Neural progenitor cell (in vitro differentiated cells): ENCODE measurements around the gene WTAP. TPM values are rescaled to one million over a fixed set of nuclear protein-coding genes. Genes with fewer than 3 reads are reported as not detected.
A peak's percentile ranks its signal among the peaks of the same experiment; 100 is the strongest.

Source experiments
- DNase-seq: peaks from one replicate; pipeline ENCODE4 v3.0.0-alpha.2; 2016; ENCODE audit warnings: low spot score
- H2AFZ ChIP-seq: fragments of 200-600 bp; sonication (generic); replicated peaks from 2 replicates; pipeline ENCODE4 v1.6.1; 2016; ENCODE audit warnings: antibody characterized with exemption
- H3F3A ChIP-seq: fragments of 200-600 bp; sonication (generic); 2 replicates; pipeline ENCODE4 v1.6.1; 2016; ENCODE audit warnings: antibody characterized with exemption, low read depth
- H3K27ac ChIP-seq: fragments of 200-600 bp; sonication (generic); 2 replicates; pipeline ENCODE4 v1.5.1; 2016; ENCODE audit warnings: mild to moderate bottlenecking
- H3K27me3 ChIP-seq: fragments of 200-600 bp; sonication (generic); 2 replicates; pipeline ENCODE4 v1.6.1; 2016; ENCODE audit warnings: mild to moderate bottlenecking, moderate library complexity
- H3K36me3 ChIP-seq: fragments of 200-600 bp; sonication (generic); 2 replicates; pipeline ENCODE4 v1.5.1; 2016
- H3K4me1 ChIP-seq: fragments of 200-600 bp; sonication (generic); 2 replicates; pipeline ENCODE4 v1.6.1; 2016; ENCODE audit warnings: mixed run types
- H3K4me2 ChIP-seq: fragments of 200-600 bp; sonication (generic); 2 replicates; pipeline ENCODE4 v1.6.1; 2016
- H3K4me3 ChIP-seq: fragments of 200-600 bp; sonication (generic); 2 replicates; pipeline ENCODE4 v1.5.1; 2016
- H3K79me2 ChIP-seq: fragments of 200-600 bp; sonication (generic); 2 replicates; pipeline ENCODE4 v1.6.1; 2016; ENCODE audit warnings: low read depth
- H3K9ac ChIP-seq: fragments of 200-600 bp; sonication (generic); 2 replicates; pipeline ENCODE4 v1.6.1; 2016
- H3K9me3 ChIP-seq: fragments of 200-600 bp; sonication (generic); 2 replicates; pipeline ENCODE4 v1.5.1; 2016; ENCODE audit warnings: low read depth
- H4K20me1 ChIP-seq: fragments of 200-600 bp; sonication (generic); 2 replicates; pipeline ENCODE4 v1.6.1; 2016; ENCODE audit warnings: low read depth
- H3K27ac Mint-ChIP-seq: 3 replicates; pipeline ENCODE4 v1.8.0; 2021; ENCODE audit warnings: mixed read lengths
- H3K27me3 Mint-ChIP-seq: 2 replicates; pipeline ENCODE4 v1.8.0; 2022; ENCODE audit warnings: low read depth, mild to moderate bottlenecking, inconsistent platforms, moderate library complexity, mixed read lengths; ENCODE audit not compliant: insufficient read depth
- H3K36me3 Mint-ChIP-seq: 3 replicates; pipeline ENCODE4 v1.8.0; 2021; ENCODE audit warnings: mixed read lengths
- H3K4me1 Mint-ChIP-seq: 3 replicates; pipeline ENCODE4 v1.8.0; 2021; ENCODE audit warnings: mixed read lengths
- H3K4me3 Mint-ChIP-seq: 3 replicates; pipeline ENCODE4 v1.8.0; 2021; ENCODE audit warnings: mild to moderate bottlenecking, moderate library complexity, mixed read lengths
- H3K9me3 Mint-ChIP-seq: 3 replicates; pipeline ENCODE4 v1.8.0; 2020; ENCODE audit warnings: mixed read lengths
- EZH2 ChIP-seq: fragments of 200-600 bp; sonication (generic); IDR thresholded peaks from 2 replicates; pipeline ENCODE4 v1.6.1; 2017; ENCODE audit warnings: antibody characterized with exemption, mild to moderate bottlenecking, moderate library complexity
- EZH2phosphoT487 ChIP-seq: fragments of 200-600 bp; sonication (generic); IDR thresholded peaks from 2 replicates; pipeline ENCODE4 v1.6.1; 2017; ENCODE audit warnings: antibody characterized with exemption
- total RNA-seq: library from RNA; depleted of rRNA; stranded (reverse); fragments of >200 nt; gene quantifications from 2 replicates; pipeline ENCODE4 v1.2.3, GENCODE V29; 2015; ENCODE audit warnings: low replicate concordance
- TF ChIP-seq, protein P1 (sequence below): fragments of 200-600 bp; sonication (generic); IDR thresholded peaks from 2 replicates; pipeline ENCODE4 v1.5.1; 2017; ENCODE audit warnings: antibody characterized with exemption, mild to moderate bottlenecking

WTAP gene
- total RNA-seq, 1 donor from 2014 or later, result 159 TPM

DNA sequence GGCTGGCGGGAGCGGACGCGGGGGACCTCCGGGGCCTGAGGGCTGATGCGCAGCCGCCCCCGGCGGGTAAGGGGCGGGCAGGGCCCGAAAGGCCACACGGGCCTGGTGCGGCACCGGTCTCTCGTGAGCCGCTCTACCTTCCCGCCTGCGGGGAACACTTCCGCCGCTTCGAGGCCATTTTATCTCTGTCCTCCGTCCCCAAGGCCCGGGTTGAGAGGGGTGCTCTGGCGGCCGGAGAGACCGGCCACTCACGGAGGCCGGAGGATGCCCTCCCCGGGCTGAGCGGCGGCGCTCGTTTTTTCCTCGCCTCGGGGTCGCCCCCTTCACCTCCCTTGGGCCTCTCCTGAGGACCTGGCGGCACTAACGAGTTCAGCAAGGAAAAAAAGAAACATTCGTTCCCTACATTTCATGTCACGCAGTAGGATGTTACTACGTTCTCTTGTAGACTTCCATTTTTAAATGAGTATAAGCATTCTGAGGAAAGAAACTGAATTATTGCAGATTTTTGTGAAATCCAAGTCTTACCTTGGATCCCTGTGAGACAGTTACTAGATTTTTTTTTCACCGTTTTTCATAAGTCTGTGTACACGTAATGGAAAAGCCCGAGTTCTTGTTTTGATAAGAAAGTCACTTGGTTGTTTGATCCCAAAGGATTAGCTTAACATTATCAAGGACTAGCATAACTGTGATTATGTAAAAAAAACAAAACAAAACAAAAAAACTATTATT lies 575 bp downstream of the WTAP start:
- Mint-ChIP-seq H3K27ac (peak overlapping the region; percentile 93), H3K4me1 (peaks cover 28% of the 10 kb centered on the region), H3K27me3 (peaks cover 3% of the 10 kb centered on the region), H3K9me3 (peaks cover 2% of the 10 kb centered on the region), H3K36me3 (peaks cover 22% of the 10 kb centered on the region), H3K4me3 (peak overlapping the region; percentile 93)
- TF ChIP-seq, protein P1, sequence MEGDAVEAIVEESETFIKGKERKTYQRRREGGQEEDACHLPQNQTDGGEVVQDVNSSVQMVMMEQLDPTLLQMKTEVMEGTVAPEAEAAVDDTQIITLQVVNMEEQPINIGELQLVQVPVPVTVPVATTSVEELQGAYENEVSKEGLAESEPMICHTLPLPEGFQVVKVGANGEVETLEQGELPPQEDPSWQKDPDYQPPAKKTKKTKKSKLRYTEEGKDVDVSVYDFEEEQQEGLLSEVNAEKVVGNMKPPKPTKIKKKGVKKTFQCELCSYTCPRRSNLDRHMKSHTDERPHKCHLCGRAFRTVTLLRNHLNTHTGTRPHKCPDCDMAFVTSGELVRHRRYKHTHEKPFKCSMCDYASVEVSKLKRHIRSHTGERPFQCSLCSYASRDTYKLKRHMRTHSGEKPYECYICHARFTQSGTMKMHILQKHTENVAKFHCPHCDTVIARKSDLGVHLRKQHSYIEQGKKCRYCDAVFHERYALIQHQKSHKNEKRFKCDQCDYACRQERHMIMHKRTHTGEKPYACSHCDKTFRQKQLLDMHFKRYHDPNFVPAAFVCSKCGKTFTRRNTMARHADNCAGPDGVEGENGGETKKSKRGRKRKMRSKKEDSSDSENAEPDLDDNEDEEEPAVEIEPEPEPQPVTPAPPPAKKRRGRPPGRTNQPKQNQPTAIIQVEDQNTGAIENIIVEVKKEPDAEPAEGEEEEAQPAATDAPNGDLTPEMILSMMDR, result no peak
- TF ChIP-seq EZH2 (no peak), EZH2phosphoT487 (no peak)
- peak overlapping the region; percentile 99 for H3K27ac ChIP-seq
- H3K9me3 ChIP-seq, result no peaks in the 10 kb centered on the region
- H3K36me3 ChIP-seq, result no peaks in the 10 kb centered on the region
- peak overlapping the region; percentile 99 for H3K9ac ChIP-seq
- H3F3A ChIP-seq, result peaks cover 30% of the 10 kb centered on the region
- DNase-seq, result no peak
- peak overlapping the region; percentile 89 for H3K4me2 ChIP-seq
- peak overlapping the region; percentile 97 for H3K4me3 ChIP-seq
- H2AFZ ChIP-seq, result no peak overlapping the region
- H3K4me1 ChIP-seq, result peaks cover 26% of the 10 kb centered on the region
- peaks cover 94% of the 10 kb centered on the region for H3K79me2 ChIP-seq
- no peaks in the 10 kb centered on the region for H3K27me3 ChIP-seq
- peaks cover 48% of the 10 kb centered on the region for H4K20me1 ChIP-seq

DNA sequence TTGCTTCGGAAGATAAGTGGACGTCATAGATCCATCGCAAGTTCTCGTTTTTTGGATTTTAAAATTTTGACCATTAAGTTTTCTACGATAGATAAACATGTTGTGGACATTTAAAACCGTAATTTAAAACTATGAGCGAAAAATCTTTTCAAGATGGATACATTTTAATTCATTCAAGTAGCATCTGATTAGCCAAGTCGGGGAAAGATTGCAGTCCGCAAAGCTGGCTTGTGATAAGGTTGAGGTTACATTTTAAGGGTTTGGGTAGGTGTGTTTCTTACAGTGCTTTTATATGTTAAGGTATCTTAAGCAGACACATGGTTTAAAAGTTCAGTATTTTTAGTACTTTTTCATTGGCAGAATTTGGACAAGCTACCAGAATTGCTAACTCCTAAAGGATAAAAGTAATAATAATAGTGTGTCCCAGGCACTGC lies 1.2 kb downstream of the WTAP start:
- H4K20me1 ChIP-seq, result peaks cover 55% of the 10 kb centered on the region
- peaks cover 94% of the 10 kb centered on the region for H3K79me2 ChIP-seq
- Mint-ChIP-seq H3K4me1 (peaks cover 28% of the 10 kb centered on the region), H3K4me3 (peak overlapping the region; percentile 93), H3K27me3 (peaks cover 3% of the 10 kb centered on the region), H3K36me3 (peaks cover 18% of the 10 kb centered on the region), H3K9me3 (peaks cover 3% of the 10 kb centered on the region), H3K27ac (peak overlapping the region; percentile 93)
- DNase-seq, result no peak
- H3K4me1 ChIP-seq, result peaks cover 26% of the 10 kb centered on the region
- peak overlapping the region; percentile 97 for H3K4me3 ChIP-seq
- no peak overlapping the region for H2AFZ ChIP-seq
- TF ChIP-seq EZH2, result no peak
- no peak for TF ChIP-seq EZH2phosphoT487
- TF ChIP-seq, protein P1, result no peak
- H3K9ac ChIP-seq, result peak overlapping the region; percentile 99
- H3F3A ChIP-seq, result peaks cover 26% of the 10 kb centered on the region
- peak overlapping the region; percentile 89 for H3K4me2 ChIP-seq
- H3K27me3 ChIP-seq, result no peaks in the 10 kb centered on the region
- no peaks in the 10 kb centered on the region for H3K36me3 ChIP-seq
- no peaks in the 10 kb centered on the region for H3K9me3 ChIP-seq
- peak overlapping the region; percentile 99 for H3K27ac ChIP-seq

DNA sequence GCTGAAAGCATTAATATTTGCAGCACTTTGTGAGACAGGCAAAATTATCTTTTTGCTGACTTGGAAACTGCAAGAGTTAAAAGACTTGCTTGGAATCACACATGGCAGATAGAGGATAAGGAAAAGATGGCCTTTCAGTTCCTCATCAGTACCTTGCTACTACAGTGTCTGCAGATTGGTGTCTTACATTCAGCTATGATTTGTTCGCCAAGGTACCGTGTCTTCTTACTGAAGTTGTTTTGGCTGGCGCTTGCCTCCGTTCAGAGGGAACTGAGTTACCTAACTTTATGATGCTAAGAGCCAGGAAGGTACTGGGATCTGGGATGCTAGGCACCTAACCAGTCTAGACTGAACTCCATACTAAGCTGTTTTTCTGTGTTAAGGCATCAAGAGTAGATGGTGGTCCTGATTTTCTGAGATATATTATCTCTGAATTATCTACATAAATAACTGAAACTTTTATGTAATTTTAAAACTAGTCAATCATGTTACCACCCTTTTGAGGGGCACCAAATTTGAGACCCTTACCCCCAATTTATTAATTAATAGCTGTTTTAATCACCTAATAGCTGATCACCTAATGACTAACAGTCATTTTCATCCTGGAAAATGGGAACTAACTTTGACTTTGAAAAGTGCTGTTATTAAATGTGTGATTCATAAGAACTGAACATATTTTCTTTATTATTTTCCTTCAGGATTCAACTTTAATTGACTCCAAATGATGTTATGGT lies 2.5 kb downstream of the WTAP start:
- peak; percentile 19 for DNase-seq
- Histone ChIP-seq H2AFZ (no peak overlapping the region), H3K4me1 (peaks cover 26% of the 10 kb centered on the region), H3K27ac (no peak overlapping the region), H3K27me3 (no peaks in the 10 kb centered on the region), H3K79me2 (peaks cover 94% of the 10 kb centered on the region), H3K36me3 (no peaks in the 10 kb centered on the region), H3K4me3 (peak overlapping the region; percentile 97), H3F3A (peaks cover 24% of the 10 kb centered on the region), H3K4me2 (peak overlapping the region; percentile 89), H4K20me1 (peaks cover 67% of the 10 kb centered on the region), H3K9ac (peak overlapping the region; percentile 99), H3K9me3 (no peaks in the 10 kb centered on the region)
- Mint-ChIP-seq H3K27me3 (peaks cover 3% of the 10 kb centered on the region), H3K9me3 (peaks cover 3% of the 10 kb centered on the region), H3K27ac (no peak overlapping the region), H3K4me3 (peak overlapping the region; percentile 93), H3K4me1 (peaks cover 28% of the 10 kb centered on the region), H3K36me3 (peaks cover 16% of the 10 kb centered on the region)
- no peak for TF ChIP-seq EZH2
- TF ChIP-seq, protein P1, result no peak
- TF ChIP-seq EZH2phosphoT487, result no peak
